NCI-H1105 treated with DMSO at 0.1 percent for 48 hours (cell line): Measurements from ENCODE around the gene MOB4.

Experiments used
- DNase-seq: peaks from one replicate; lab custom pipeline; 2025; lab: John Stamatoyannopoulos, UW

The MOB4 gene

DNA sequence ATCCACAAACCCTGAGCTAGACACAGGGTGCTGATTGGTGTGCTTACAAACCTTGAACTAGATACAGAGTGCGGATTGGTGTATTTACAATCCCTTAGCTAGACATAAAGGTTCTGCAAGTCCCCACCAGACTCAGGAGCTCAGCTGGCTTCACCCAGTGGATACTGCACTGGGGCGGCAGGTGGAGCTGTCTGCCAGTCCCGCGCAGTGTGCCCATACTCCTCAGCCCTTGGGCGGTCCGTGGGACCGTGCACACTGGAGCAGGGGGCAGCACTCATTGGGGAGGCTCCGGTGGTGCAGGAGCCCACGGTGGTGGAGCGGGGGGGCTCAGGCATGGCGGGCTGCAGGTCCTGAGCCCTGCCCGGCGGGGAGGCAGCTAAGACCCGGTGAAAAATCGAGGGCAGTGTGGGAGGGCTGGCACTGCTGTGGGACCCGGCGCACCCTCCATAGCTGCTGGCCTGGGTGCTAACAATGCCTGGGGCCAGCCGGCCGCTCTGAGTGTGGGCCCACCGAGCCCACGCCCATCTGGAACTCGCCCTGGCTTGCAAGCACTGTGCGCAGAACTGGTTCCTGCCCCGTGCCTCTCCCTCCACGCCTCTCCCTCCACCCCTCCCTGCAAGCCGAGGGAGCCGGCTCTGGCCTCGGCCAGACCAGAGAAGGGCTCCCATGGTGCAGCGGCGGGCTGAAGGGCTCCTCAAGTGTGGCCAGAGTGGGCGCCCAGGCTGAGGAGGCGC lies 75.6 kb downstream of the MOB4 start:
- no peak for DNase-seq

GRCh38 chr2:197596766-197597165 lies 80.9 kb downstream of the MOB4 start:
- DNase-seq: no peak

- DNase-seq: no peak
Observed at GRCh38 chr2:197597166-197597565, 81.3 kb downstream of the MOB4 start.

- DNase-seq: no peak
Observed at GRCh38 chr2:197598450-197598849, 82.6 kb downstream of the MOB4 start.

GRCh38 chr2:197599285-197599965 lies 83.6 kb downstream of the MOB4 start:
- no peak for DNase-seq

- no peak for DNase-seq
Observed at GRCh38 chr2:197600306-197600705, 84.4 kb downstream of the MOB4 start.

- no peak for DNase-seq
Observed at GRCh38 chr2:197601726-197602125, 85.9 kb downstream of the MOB4 start.
